B cell (primary cell): ENCODE data around the gene BOC. TPM values are rescaled to one million over a fixed set of nuclear protein-coding genes. Genes with fewer than 3 reads are reported as not detected.

Experiments used
- ATAC-seq: fragments of 200-7000 bp; cut with Tn5 transposase; one replicate; pipeline ENCODE4 v1.10.0; 2021; ENCODE audit warnings: low read depth, mild to moderate bottlenecking, moderate number of reproducible peaks, moderate library complexity
- CTCF ChIA-PET: fragments of 350-600 bp; sonication (Branson Sonifier 250); formaldehyde crosslinking; loops from one replicate; lab custom pipeline; 2021; ENCODE audit warnings: antibody characterized with exemption, inconsistent platforms; lab: Charles Lee
- POLR2A ChIA-PET: fragments of 350-600 bp; sonication (Branson Sonifier 250); formaldehyde crosslinking; loops from one replicate; lab custom pipeline; 2021; ENCODE audit warnings: antibody characterized with exemption; lab: Charles Lee
- DNase-seq: peaks from one replicate; pipeline ENCODE4 v3.0.0; 2013
- H2AFZ ChIP-seq: 2 replicates; pipeline ENCODE4 v1.6.1; 2012; ENCODE audit warnings: mild to moderate bottlenecking, low read depth, low read length; ENCODE audit not compliant: insufficient read depth, poor library complexity, severe bottlenecking
- H3K27ac ChIP-seq, 2 donors: 1 replicate in 1 of 2; 2 replicates in 1 of 2; pipeline ENCODE4 v1.5.1; 2012 to 2013; ENCODE audit warnings: low read length in 2 of 2, mild to moderate bottlenecking in 2 of 2, moderate library complexity in 1 of 2
- H3K27me3 ChIP-seq, 4 experiments: fragments of 200-600 bp in 1 of 4; sonication (generic) in 1 of 4; replicated peaks in 1 of 4; 1 replicate in 2 of 4; 2 replicates in 2 of 4; pipeline versions ENCODE4 v1.6.1 to v1.7.0; 2013 to 2016; ENCODE audit warnings: low read length in 3 of 4, mild to moderate bottlenecking in 2 of 4, mixed read lengths in 1 of 4, moderate library complexity in 1 of 4; ENCODE audit not compliant: insufficient read depth in 4 of 4, control insufficient read depth in 3 of 4; ENCODE audit errors: control extremely low read depth in 1 of 4
- H3K36me3 ChIP-seq, 2 experiments: replicated peaks in 1 of 2; 1 replicate in 1 of 2; 2 replicates in 1 of 2; pipeline versions ENCODE4 v1.6.1 to v1.7.1; 2013; ENCODE audit warnings: low read length in 1 of 2; ENCODE audit not compliant: insufficient read depth in 2 of 2, control insufficient read depth in 1 of 2; ENCODE audit errors: control extremely low read depth in 1 of 2, extremely low read depth in 1 of 2
- H3K4me1 ChIP-seq, 2 donors: fragments of 200-600 bp in 1 of 2; sonication (generic) in 1 of 2; 1 replicate in 1 of 2; 2 replicates in 1 of 2; pipeline versions ENCODE4 v1.5.1 to v1.6.1; 2013 to 2017; ENCODE audit warnings: low read length in 2 of 2; ENCODE audit not compliant: control insufficient read depth in 2 of 2, insufficient read depth in 2 of 2
- H3K4me2 ChIP-seq: replicated peaks from 2 replicates; pipeline ENCODE3; 2012; ENCODE audit warnings: mild to moderate bottlenecking, low read depth, low read length; ENCODE audit not compliant: poor library complexity, severe bottlenecking
- H3K4me3 ChIP-seq, 5 experiments: fragments of 200-600 bp in 1 of 5; sonication (generic) in 1 of 5; 1 replicate in 3 of 5; 2 replicates in 2 of 5; pipeline versions ENCODE4 v1.5.1 to v1.7.0; 2011 to 2016; ENCODE audit warnings: low read length in 4 of 5, mild to moderate bottlenecking in 4 of 5, low read depth in 2 of 5, control low read depth in 1 of 5, moderate library complexity in 1 of 5; ENCODE audit not compliant: insufficient read depth in 1 of 5; ENCODE audit errors: control extremely low read depth in 1 of 5, extremely low read depth in 1 of 5
- H3K79me2 ChIP-seq: fragments of 200-600 bp; sonication (generic); one replicate; pipeline ENCODE4 v1.6.0; 2016; ENCODE audit warnings: low read length; ENCODE audit not compliant: control insufficient read depth, insufficient read depth
- H3K9ac ChIP-seq: fragments of 200-600 bp; sonication (generic); 2 replicates; pipeline ENCODE4 v1.6.1; 2017; ENCODE audit warnings: mild to moderate bottlenecking, low read length, moderate library complexity
- H3K9me3 ChIP-seq, 3 donors: one replicate each; pipeline versions ENCODE4 v1.6.1 to v1.7.1; 2013; ENCODE audit warnings: low read length in 2 of 3; ENCODE audit not compliant: control insufficient read depth in 2 of 3, insufficient read depth in 1 of 3; ENCODE audit errors: control extremely low read depth in 1 of 3
- H4K20me1 ChIP-seq: 2 replicates; pipeline ENCODE4 v1.6.0; 2012; ENCODE audit warnings: mild to moderate bottlenecking, low read length; ENCODE audit not compliant: insufficient read depth, control insufficient read depth, poor library complexity, severe bottlenecking
- H3K27ac Mint-ChIP-seq: one replicate; pipeline ENCODE4 v1.8.0; 2021; ENCODE audit warnings: mixed read lengths
- H3K27me3 Mint-ChIP-seq: one replicate; pipeline ENCODE4 v1.8.0; 2021; ENCODE audit warnings: mixed read lengths
- H3K4me1 Mint-ChIP-seq: one replicate; pipeline ENCODE4 v1.8.0; 2021; ENCODE audit warnings: mixed read lengths
- H3K4me3 Mint-ChIP-seq: one replicate; pipeline ENCODE4 v1.8.0; 2021; ENCODE audit warnings: mixed read lengths
- H3K9me3 Mint-ChIP-seq: one replicate; pipeline ENCODE4 v1.8.0; 2022; ENCODE audit warnings: mixed read lengths; ENCODE audit not compliant: insufficient read depth
- CTCF ChIP-seq: fragments of 200-600 bp; IDR thresholded peaks from one replicate; pipeline ENCODE4 v1.8.0; 2022; ENCODE audit warnings: antibody characterized with exemption, mild to moderate bottlenecking
- EZH2 ChIP-seq: IDR thresholded peaks from 2 replicates; pipeline ENCODE4 v1.6.1; 2012; ENCODE audit warnings: borderline replicate concordance, low read depth, mild to moderate bottlenecking, moderate library complexity, low read length; ENCODE audit not compliant: insufficient read depth, poor library complexity, severe bottlenecking
- WGBS: methylation state at CpG from one replicate; pipeline ENCODE4 v1.1.5; 2013; ENCODE audit warnings: missing lambda C conversion rate; ENCODE audit not compliant: insufficient coverage; 5-methylcytosine and 5-hydroxymethylcytosine counted together
- intact Hi-C: fragments of 100-400 bp; cut with micrococcal nuclease; formaldehyde crosslinking; loops from one replicate; pipeline ENCODE4 v1.10.0; 2022
- polyA plus RNA-seq: library from polyadenylated mRNA; depleted of rRNA; stranded (reverse); fragments of >200 nt; gene quantifications from 2 replicates; pipeline ENCODE4 v1.2.3, GENCODE V29; 2012
- total RNA-seq, 2 donors: library from RNA; stranded (reverse); fragments of 120-200 nt in 1 of 2; gene quantifications; 1 replicate in 1 of 2; 2 replicates in 1 of 2; pipeline versions ENCODE4 v1.2.3 to v1.2.4, GENCODE V29; 2013 to 2022

Gene BOC
- total and polyA plus RNA-seq, 2 donors (not counting 1 experiment from before 2014, with no cell fraction given): 0.12 to 2.0 TPM

GRCh38 chr3:113166719-113167492 is 44.5 kb upstream of the BOC start:
- no peak overlapping the region for H2AFZ ChIP-seq
- no peak overlapping the region for H3K4me3 Mint-ChIP-seq
- H3K4me1 Mint-ChIP-seq: no peaks in the 10 kb centered on the region
- ChIA-PET POLR2A (no interaction called here), CTCF (no interaction called here)
- H3K9me3 Mint-ChIP-seq: no peaks in the 10 kb centered on the region
- H3K9me3 ChIP-seq: no peaks in the 10 kb centered on the region
- no peak overlapping the region for H3K27ac ChIP-seq
- no peaks in the 10 kb centered on the region for H3K4me1 ChIP-seq
- H3K4me2 ChIP-seq: no peak overlapping the region
- ATAC-seq: no peak
- H3K36me3 ChIP-seq: no peaks in the 10 kb centered on the region
- H3K27ac Mint-ChIP-seq: no peak overlapping the region
- intact Hi-C loops: no loop called here
- no peaks in the 10 kb centered on the region for H3K79me2 ChIP-seq
- H3K4me3 ChIP-seq: no peak overlapping the region
- WGBS: 90% methylated on average over 12 of the region's 12 CpGs
- no peak overlapping the region for H3K9ac ChIP-seq
- H3K27me3 Mint-ChIP-seq: peaks cover 12% of the 10 kb centered on the region
- no peaks in the 10 kb centered on the region for H3K27me3 ChIP-seq
- H4K20me1 ChIP-seq: no peaks in the 10 kb centered on the region
- DNase-seq: no peak
- TF ChIP-seq CTCF (no peak), EZH2 (no peak)
